IPS-18c (cell line): ENCODE data around the gene SLC6A3.

Experiments
- H3K4me3 ChIP-seq: 2 replicates; pipeline ENCODE4 v1.7.0; 2013; ENCODE audit warnings: low read depth, mild to moderate bottlenecking, low read length, moderate library complexity; ENCODE audit not compliant: insufficient read depth
- H3K9me3 ChIP-seq: one replicate; pipeline ENCODE4 v1.6.1; 2013; ENCODE audit warnings: mild to moderate bottlenecking, low read length, moderate library complexity; ENCODE audit not compliant: control insufficient read depth, insufficient read depth

The SLC6A3 gene

GRCh38 chr5:1419476-1420210 is 25.6 kb downstream of the SLC6A3 start:
- Histone ChIP-seq H3K4me3 (no peak overlapping the region), H3K9me3 (no peaks in the 10 kb centered on the region)

GRCh38 chr5:1418921-1419280 is 26.3 kb downstream of the SLC6A3 start:
- Histone ChIP-seq H3K9me3 (no peaks in the 10 kb centered on the region), H3K4me3 (no peak overlapping the region)

- no peaks in the 10 kb centered on the region for H3K9me3 ChIP-seq
- no peak overlapping the region for H3K4me3 ChIP-seq
Observed at GRCh38 chr5:1418238-1418920, 26.9 kb downstream of the SLC6A3 start.

GRCh38 chr5:1417586-1418225 is 27.5 kb downstream of the SLC6A3 start:
- Histone ChIP-seq H3K4me3 (no peak overlapping the region), H3K9me3 (no peaks in the 10 kb centered on the region)

- Histone ChIP-seq H3K9me3 (no peaks in the 10 kb centered on the region), H3K4me3 (no peak overlapping the region)
Observed at GRCh38 chr5:1416856-1417469, 28.3 kb downstream of the SLC6A3 start.

- Histone ChIP-seq H3K4me3 (no peak overlapping the region), H3K9me3 (peaks cover 2% of the 10 kb centered on the region)
Observed at GRCh38 chr5:1415626-1416360, 29.4 kb downstream of the SLC6A3 start.

- H3K4me3 ChIP-seq: no peak overlapping the region
- peaks cover 3% of the 10 kb centered on the region for H3K9me3 ChIP-seq
Observed at GRCh38 chr5:1415059-1415425, 30.2 kb downstream of the SLC6A3 start.

- Histone ChIP-seq H3K9me3 (peaks cover 3% of the 10 kb centered on the region), H3K4me3 (no peak overlapping the region)
Observed at GRCh38 chr5:1414311-1415058, 30.8 kb downstream of the SLC6A3 start.

GRCh38 chr5:1413611-1414241 is 31.5 kb downstream of the SLC6A3 start:
- H3K4me3 ChIP-seq: no peak overlapping the region
- peaks cover 3% of the 10 kb centered on the region for H3K9me3 ChIP-seq

- Histone ChIP-seq H3K9me3 (peaks cover 3% of the 10 kb centered on the region), H3K4me3 (no peak overlapping the region)
Observed at GRCh38 chr5:1413211-1413610, 32.0 kb downstream of the SLC6A3 start.

- peaks cover 3% of the 10 kb centered on the region for H3K9me3 ChIP-seq
- H3K4me3 ChIP-seq: no peak overlapping the region
Observed at GRCh38 chr5:1412621-1413020, 32.6 kb downstream of the SLC6A3 start.

- H3K4me3 ChIP-seq: no peak overlapping the region
- peaks cover 3% of the 10 kb centered on the region for H3K9me3 ChIP-seq
Observed at GRCh38 chr5:1412163-1412562, 33.1 kb downstream of the SLC6A3 start.

- Histone ChIP-seq H3K9me3 (peaks cover 3% of the 10 kb centered on the region), H3K4me3 (no peak overlapping the region)
Observed at GRCh38 chr5:1411099-1411498, 34.1 kb downstream of the SLC6A3 start.

- H3K4me3 ChIP-seq: no peak overlapping the region; the same call in 1 of the 2 replicates
- peaks cover 3% of the 10 kb centered on the region for H3K9me3 ChIP-seq
Observed at GRCh38 chr5:1410156-1411014, 34.9 kb downstream of the SLC6A3 start.

- H3K9me3 ChIP-seq: peaks cover 3% of the 10 kb centered on the region
- H3K4me3 ChIP-seq: no peak overlapping the region
Observed at GRCh38 chr5:1409381-1410110, 35.7 kb downstream of the SLC6A3 start.
